ENCODE results near the gene STAP1. TPM values are rescaled to one million over a fixed set of nuclear protein-coding genes. Genes with fewer than 3 reads are reported as not detected.

The STAP1 gene
- polyA plus RNA-seq, 4 donors, result 0.13 to 0.49 (median 0.27) TPM

DNA sequence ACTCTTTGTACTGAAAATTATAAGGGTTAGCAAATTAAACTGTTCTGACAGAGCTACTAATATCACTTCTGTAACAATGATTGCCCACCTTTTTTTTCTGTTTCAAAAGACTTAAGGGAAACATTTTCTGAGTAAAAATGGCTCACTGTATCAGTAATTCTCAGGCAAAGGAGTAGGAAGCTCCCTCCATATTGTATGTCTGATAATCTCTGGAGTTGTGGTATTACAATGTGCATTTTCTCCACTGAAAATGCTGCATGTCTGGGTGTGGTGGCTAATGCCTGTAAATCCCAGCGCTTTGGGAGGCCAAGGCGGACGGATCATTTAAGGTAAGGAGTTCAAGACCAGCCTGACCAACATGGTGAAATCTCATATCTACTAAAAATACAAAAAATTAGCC is 4.4 kb upstream of the STAP1 start:
- no peak for DNase-seq (ENCODE audit: low read depth in 4 of 4, low spot score in 3 of 4)

DNA sequence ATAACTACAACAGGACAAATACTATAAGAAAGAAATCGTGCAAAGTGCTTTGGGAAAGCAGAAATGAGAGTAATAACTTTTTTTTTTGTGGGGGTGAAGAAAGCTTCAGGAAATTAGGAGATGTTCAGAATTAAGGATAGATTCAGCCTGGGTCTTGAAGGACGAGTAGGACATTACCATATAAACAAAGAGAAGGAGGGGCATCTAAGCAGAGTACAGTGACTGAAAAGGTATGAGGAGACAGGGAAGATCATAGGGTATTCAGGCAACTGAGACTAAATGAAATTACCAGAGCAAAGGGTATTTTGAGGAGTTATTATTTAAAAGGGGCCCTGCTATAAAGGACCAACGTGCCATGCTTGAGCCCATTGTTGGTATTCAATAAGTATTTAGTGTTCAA is 3.1 kb upstream of the STAP1 start:
- DNase-seq (ENCODE audit: low read depth in 4 of 4, low spot score in 3 of 4), result no peak

DNA sequence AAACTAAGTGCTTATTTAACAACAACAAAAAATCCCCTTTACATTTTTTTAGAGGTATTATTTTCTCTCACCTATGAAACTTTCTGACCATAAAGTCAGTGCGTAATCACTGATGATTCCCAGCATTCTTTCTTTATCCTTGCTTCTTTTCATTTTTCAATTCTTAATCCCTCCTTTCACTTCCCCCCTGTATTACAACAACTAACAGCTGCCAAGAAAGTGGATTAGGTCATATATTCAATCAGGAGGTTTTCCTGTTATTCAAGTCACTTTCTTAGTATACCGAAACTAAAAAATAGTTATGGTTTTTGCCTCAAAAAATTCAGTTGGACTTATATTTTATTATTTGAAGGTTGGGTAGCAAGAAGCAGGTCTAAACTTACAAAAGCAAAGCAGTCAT is 2.1 kb upstream of the STAP1 start:
- no peak for DNase-seq (ENCODE audit: low read depth in 4 of 4, low spot score in 3 of 4)

GRCh38 chr4:67565284-67565683 is 6.8 kb downstream of the STAP1 start:
- no peak for DNase-seq (ENCODE audit: low read depth in 4 of 4, low spot score in 3 of 4)

DNA sequence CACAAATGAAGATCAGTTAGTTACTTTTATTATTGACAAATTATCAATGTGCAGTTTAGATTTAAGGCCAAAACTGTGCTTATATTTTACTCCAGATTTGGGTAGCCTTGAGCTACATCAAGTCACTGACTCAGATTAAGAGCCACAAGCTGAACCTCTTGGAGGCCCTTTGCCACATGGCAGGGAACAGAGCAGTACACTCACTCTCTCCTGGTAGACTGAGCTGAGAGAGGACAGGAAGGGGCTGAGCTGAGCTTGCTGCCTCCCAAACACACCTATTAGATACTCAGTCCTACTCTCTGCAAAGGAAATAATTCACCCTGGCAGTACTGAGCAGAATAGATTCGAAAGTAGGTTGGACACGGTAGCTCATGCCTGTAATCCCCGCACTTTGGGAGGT is 7.8 kb downstream of the STAP1 start:
- no peak for DNase-seq (ENCODE audit: low read depth in 4 of 4, low spot score in 3 of 4)

DNA sequence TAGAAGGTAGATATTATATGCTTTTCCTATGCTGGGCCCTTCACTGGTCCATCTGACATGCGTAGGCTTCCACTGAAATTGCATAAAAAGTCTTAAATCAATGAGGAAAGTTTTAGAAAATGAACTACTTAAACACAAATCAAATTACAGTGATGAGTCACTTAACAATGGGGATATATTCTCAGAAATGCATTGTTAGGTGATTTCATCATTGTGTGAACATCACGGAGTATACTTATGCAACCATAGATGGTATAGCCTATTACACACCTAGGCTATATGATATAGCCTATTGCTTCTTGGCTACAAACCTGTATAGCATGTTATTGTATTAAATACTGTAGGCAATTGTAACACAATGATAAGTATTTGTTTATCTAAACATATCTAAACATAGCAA is 10.3 kb downstream of the STAP1 start:
- DNase-seq (ENCODE audit: low read depth in 4 of 4, low spot score in 3 of 4), result no peak

DNA sequence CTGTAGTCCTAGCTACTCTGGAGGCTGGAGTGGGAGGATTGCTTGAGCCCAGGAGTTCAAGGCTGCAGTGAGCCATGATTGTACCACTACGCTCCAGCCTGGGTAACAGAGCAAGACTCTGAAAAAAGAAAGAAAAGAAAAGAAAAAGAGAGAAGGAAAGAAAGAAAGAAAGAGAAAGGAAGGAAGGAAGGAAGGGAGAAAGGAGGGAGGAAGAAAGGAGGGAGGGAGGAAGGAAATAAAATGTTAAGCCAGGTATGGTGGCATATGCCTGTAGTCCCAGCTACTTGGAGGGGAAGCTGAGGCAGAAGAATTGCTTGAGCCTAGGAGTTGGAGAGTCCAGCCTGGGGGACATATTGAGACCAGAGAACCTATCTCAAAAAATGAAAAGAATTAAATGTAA is 12.0 kb downstream of the STAP1 start:
- no peak for DNase-seq (ENCODE audit: low read depth in 4 of 4, low spot score in 3 of 4)

DNA sequence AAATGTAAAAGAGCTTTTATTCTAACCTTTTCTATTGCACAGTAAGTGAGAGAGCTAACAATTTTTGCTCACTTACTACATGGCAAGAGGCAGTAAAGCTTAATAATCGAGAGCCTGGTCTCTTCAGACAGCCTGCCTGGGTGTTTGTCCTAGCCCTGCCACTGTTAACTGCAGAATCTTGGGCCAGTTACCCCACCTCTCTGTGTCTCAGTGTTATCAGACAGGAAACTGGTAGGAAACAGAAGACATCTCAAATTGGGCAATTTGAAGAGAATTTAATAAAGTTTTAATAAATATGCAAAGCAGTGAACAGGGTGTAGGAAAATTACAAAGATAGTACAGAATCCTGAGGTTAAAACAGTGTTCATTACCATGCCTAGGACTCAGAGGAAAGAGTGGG is 13.4 kb downstream of the STAP1 start:
- no peak for DNase-seq (ENCODE audit: low read depth in 4 of 4, low spot score in 3 of 4)

GRCh38 chr4:67573193-67573592 is 14.7 kb downstream of the STAP1 start:
- no peak for DNase-seq (ENCODE audit: low read depth in 4 of 4, low spot score in 3 of 4)

DNA sequence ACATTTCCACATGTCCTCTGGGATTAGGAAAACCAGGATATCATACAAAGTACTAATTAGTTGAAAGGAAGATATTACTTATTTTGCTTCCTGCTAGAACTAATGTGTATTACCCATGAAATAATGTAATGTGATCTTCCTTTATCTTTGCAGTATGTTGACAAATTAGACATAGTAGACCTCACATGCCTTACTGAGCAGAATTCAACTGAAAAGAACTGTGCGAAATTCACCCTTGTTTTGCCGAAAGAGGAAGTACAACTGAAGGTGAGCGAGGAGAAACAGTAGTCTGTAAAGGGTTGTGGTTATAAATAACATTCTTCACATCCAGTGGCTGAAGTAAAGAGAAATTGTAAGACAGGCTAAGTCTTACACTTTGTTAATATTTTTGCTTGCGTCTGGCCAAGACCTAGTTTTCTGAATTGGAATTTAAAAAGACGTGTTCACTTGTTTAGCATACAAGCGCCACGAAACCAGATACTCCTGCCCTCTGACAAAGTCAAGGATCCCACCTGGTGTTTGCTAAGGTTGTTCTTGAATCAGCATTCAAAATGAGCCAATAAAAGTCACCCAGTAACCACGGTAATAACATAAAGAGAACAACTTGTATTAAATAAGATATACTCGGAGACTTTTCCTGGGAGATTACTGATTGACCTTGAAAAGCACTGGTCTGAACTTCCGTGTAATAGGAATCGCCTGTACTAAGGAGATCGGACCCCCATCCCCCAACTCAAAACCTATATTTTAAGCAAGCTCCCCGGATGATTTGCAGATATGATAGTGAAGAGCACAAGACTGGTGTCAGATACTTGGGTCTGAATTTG is 16.9 kb downstream of the STAP1 start:
- peak in 1 of 4 donors; percentile 13 for DNase-seq (ENCODE audit: low read depth in 4 of 4, low spot score in 3 of 4)

DNA sequence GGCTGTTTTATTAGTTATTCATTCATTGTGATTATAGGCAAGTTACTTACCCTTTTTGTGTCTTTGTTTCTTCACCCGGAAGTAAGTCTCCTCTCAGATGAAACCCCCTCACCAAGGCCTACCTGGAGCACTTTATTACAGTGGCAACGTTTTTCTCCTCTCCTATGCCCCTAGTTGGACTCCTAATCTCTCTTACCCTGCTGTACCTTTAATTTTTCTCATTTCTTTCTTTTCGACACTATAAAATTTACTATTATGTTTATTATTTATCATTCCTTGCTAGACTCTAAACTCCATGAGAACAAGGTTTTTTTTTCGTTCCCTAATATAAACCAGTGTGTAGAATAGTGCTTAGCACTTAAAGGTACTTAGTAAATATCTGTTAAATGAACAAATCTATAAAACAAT is 17.5 kb downstream of the STAP1 start:
- DNase-seq (ENCODE audit: low read depth in 4 of 4, low spot score in 3 of 4), result no peak

DNA sequence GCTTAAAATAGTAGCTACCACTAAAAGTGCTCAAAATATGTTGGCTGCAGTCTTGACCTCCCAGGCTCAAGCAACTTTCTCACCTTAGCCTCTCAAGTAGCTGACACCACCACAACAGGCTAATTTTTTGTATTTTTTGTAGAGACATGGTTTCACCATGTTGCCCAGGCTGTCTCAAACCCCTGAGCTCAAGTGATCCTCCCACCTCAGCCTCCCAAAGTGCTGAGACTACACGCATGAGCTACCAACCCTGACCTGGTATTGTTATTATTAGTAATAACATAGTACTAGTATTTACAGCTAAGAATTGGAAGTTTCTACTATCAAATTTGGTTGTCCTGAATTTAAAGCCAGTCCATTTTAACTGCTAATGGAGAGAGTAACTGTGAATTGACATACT is 18.0 kb downstream of the STAP1 start:
- DNase-seq (ENCODE audit: low read depth in 4 of 4, low spot score in 3 of 4), result no peak

DNA sequence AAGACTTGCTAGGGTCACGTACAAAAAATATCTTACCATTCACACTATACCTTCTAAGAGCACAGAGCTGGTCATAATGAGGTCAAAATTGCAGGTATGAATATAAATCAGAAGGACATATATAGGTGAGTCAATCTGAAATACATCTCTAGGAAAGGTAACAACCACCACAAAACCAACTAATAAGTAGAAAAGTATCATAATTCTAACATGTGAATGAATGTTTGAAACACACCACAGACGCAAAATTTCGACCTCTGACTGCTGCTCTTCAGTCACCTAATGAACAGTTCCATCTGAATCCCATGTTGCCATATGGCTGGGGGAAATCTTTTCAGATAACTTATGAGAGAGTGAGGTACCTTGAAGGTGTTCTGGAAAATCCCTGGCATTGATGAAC is 22.1 kb downstream of the STAP1 start:
- DNase-seq (ENCODE audit: low read depth in 4 of 4, low spot score in 3 of 4), result no peak

GRCh38 chr4:67581208-67581857 is 22.8 kb downstream of the STAP1 start:
- no peak for DNase-seq (ENCODE audit: low read depth in 4 of 4, low spot score in 3 of 4)

DNA sequence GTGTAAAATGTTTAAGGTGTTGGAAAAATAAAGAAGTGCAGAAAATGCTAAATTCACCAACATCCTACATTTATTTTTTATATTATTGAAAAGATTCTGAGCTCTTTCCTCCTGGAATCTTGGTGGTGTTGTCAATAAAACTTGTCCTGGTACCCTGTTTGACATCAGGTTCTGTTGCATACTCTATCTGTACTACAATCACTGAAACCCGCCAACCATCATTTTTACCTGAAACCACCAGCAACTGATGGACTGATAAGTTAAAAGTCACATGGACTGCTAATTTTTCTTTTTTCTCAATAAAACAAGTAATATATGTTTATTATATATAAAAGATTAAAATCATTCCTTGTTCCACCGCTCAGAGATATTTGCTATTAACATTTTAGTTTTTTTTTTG is 23.4 kb downstream of the STAP1 start:
- no peak for DNase-seq (ENCODE audit: low read depth in 4 of 4, low spot score in 3 of 4)

GRCh38 chr4:67584496-67584895 is 26.0 kb downstream of the STAP1 start:
- no peak for DNase-seq (ENCODE audit: low read depth in 4 of 4, low spot score in 3 of 4)

GRCh38 chr4:67587156-67587555 is 28.6 kb downstream of the STAP1 start:
- DNase-seq (ENCODE audit: low read depth in 4 of 4, low spot score in 3 of 4), result no peak

DNA sequence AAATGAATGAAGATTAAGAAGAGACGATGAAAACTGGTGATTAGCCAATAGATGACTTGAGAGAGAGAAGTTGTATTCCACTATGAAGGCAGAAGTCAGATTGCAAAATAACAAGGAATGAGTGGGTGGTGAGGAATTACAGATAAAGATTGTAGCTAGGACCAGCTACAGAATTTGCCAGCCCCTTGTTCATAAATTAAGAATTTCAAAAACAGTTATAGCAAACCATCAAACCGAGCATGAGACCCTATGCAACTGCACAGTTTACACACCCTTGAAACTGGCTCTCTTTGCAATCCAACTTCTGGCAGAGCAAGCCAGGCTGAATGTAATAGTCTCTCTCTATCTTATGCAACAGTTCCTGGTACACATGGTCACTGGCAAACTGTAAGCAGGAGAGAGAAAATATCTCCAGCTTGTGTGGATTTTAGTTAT is 35.2 kb downstream of the STAP1 start:
- DNase-seq (ENCODE audit: low read depth in 4 of 4, low spot score in 3 of 4), result no peak

DNA sequence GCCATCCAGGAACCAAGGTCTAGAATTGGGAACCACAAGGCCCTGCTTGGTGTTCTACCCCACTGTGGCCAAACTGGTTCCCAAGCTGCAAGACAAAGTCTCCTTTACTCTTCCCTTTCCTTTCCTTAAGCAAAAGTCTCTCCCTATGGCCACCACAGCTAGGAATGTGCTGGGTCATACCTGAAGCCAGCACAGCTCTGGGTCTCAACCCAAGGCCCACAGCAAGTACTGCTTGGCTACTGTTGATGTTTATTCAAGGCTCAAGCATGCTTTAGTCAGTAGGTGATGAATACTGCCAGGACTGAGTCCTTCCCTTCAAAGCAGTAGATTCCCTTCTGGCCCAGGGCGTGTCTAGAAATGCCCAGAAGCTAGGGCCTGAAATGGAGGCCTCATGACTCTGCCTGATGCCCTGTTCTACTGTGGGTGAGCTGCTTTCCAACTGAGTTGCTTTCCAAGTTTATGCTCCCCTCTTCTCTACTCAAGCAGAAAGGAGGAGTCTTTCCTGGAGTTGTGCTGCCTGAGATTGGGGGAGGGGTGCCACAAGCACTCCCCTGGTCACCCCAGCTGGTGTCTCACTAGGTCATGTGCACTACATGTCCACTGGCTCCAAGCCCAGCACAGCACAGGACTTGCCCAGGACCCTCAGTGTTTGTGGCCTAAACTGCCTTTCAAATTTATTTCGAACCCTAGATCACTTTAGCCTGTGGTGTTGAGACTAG is 44.9 kb downstream of the STAP1 start:
- no peak for DNase-seq (ENCODE audit: low read depth in 4 of 4, low spot score in 3 of 4)

DNA sequence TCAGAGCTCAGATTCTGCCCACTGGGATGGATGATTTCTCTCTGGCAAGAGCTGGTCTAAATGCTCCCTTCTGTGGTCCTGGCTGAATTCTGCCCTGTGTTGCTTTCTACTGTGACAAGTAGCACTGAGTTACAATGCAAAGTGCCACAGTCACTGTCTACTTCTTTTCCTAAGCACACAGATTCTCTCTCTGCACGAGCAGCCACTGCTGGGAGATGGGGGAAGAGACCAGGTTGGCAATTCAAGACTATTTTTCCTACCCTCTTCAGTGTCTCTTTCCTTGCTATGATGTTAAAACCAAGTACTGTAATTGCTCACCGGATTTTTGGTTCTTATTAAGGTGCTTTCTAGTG is 45.5 kb downstream of the STAP1 start:
- DNase-seq (ENCODE audit: low read depth in 4 of 4, low spot score in 3 of 4), result no peak

DNA sequence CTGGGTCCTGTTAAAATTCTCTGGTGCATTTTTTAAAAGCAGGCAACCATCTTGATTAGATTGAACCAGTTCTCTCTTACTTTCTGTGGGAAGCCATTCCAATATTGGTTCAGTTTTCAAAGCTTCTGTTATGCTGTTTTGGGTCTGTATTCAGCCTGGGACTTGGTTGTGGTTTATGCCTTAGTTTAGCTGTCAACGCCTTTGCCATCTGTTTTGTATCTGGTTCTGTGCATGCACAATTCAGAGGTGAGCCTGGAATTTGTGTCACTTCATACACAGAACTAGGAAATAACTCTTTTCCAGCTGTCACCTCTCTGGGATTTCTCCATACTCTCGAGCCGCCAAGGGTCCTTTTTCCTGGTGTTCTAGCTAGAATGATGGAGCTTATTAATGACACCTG is 46.2 kb downstream of the STAP1 start:
- DNase-seq (ENCODE audit: low read depth in 4 of 4, low spot score in 3 of 4), result no peak

GRCh38 chr4:67608027-67608426 is 49.5 kb downstream of the STAP1 start:
- no peak for DNase-seq (ENCODE audit: low read depth in 4 of 4, low spot score in 3 of 4)

Data from right renal pelvis (tissue), 4 donors.